ENCODE data around the gene PROK1. TPM values are rescaled to one million over a fixed set of nuclear protein-coding genes. Genes with fewer than 3 reads are reported as not detected.

The PROK1 gene
- total RNA-seq, 1 donor from 2014 or later = 0.69 TPM

- no peak overlapping the region for H3K27ac Mint-ChIP-seq
- H3K36me3 Mint-ChIP-seq = no peaks in the 10 kb centered on the region
- H3K27me3 Mint-ChIP-seq (ENCODE audit: low read depth) = peaks cover 17% of the 10 kb centered on the region
- DNase-seq (ENCODE audit: low spot score in 2 of 2, unreplicated experiment in 2 of 2) = no peak
- H3K9me3 Mint-ChIP-seq = no peaks in the 10 kb centered on the region
- H3K4me1 Mint-ChIP-seq = peaks cover 2% of the 10 kb centered on the region
- no peak overlapping the region for H3K4me3 Mint-ChIP-seq
- TF ChIP-seq CTCF (IDR thresholded peaks at IDR 0.05; ENCODE audit: unreplicated experiment) = no peak
Measured at GRCh38 chr1:110449661-110450651, 993 bp upstream of the PROK1 start.

- H3K9me3 Mint-ChIP-seq = no peaks in the 10 kb centered on the region
- H3K4me1 Mint-ChIP-seq = peaks cover 3% of the 10 kb centered on the region
- DNase-seq (ENCODE audit: low spot score in 2 of 2, unreplicated experiment in 2 of 2) = no peak
- no peaks in the 10 kb centered on the region for H3K36me3 Mint-ChIP-seq
- H3K27me3 Mint-ChIP-seq (ENCODE audit: low read depth) = peaks cover 17% of the 10 kb centered on the region
- no peak overlapping the region for H3K27ac Mint-ChIP-seq
- TF ChIP-seq CTCF (IDR thresholded peaks at IDR 0.05; ENCODE audit: unreplicated experiment) = no peak
- no peak overlapping the region for H3K4me3 Mint-ChIP-seq
Measured at GRCh38 chr1:110452330-110452729, 1.4 kb downstream of the PROK1 start.

- no peak for TF ChIP-seq CTCF (IDR thresholded peaks at IDR 0.05; ENCODE audit: unreplicated experiment)
Measured at GRCh38 chr1:110453829-110454228, 2.9 kb downstream of the PROK1 start.

GRCh38 chr1:110454328-110454727, 3.4 kb downstream of the PROK1 start:
- Mint-ChIP-seq H3K9me3 (no peaks in the 10 kb centered on the region), H3K27me3 (ENCODE audit: low read depth) (peaks cover 17% of the 10 kb centered on the region), H3K36me3 (no peaks in the 10 kb centered on the region)

More at GRCh38 chr1:110453829-110454228, 2.9 kb downstream of the PROK1 start:
- H3K27ac Mint-ChIP-seq = no peak overlapping the region
- no peaks in the 10 kb centered on the region for H3K36me3 Mint-ChIP-seq
- H3K9me3 Mint-ChIP-seq = no peaks in the 10 kb centered on the region
- DNase-seq (ENCODE audit: low spot score in 2 of 2, unreplicated experiment in 2 of 2) = no peak
- H3K27me3 Mint-ChIP-seq (ENCODE audit: low read depth) = peaks cover 17% of the 10 kb centered on the region
- H3K4me3 Mint-ChIP-seq = no peak overlapping the region
- H3K4me1 Mint-ChIP-seq = peaks cover 3% of the 10 kb centered on the region

GRCh38 chr1:110455151-110455550, 4.2 kb downstream of the PROK1 start:
- Mint-ChIP-seq H3K27ac (no peak overlapping the region), H3K4me3 (no peak overlapping the region), H3K27me3 (ENCODE audit: low read depth) (peaks cover 14% of the 10 kb centered on the region)

More at GRCh38 chr1:110454328-110454727, 3.4 kb downstream of the PROK1 start:
- Mint-ChIP-seq H3K27ac (no peak overlapping the region), H3K4me3 (no peak overlapping the region), H3K4me1 (peaks cover 3% of the 10 kb centered on the region)
- TF ChIP-seq CTCF (IDR thresholded peaks at IDR 0.05; ENCODE audit: unreplicated experiment) = no peak
- no peak for DNase-seq (ENCODE audit: low spot score in 2 of 2, unreplicated experiment in 2 of 2)

More at GRCh38 chr1:110455151-110455550, 4.2 kb downstream of the PROK1 start:
- Mint-ChIP-seq H3K4me1 (peaks cover 3% of the 10 kb centered on the region), H3K9me3 (no peaks in the 10 kb centered on the region), H3K36me3 (no peaks in the 10 kb centered on the region)
- no peak for TF ChIP-seq CTCF (IDR thresholded peaks at IDR 0.05; ENCODE audit: unreplicated experiment)
- no peak for DNase-seq (ENCODE audit: low spot score in 2 of 2, unreplicated experiment in 2 of 2)

All from mesothelial cell of epicardium (in vitro differentiated cells).